ENCODE results near the gene FLNA.
"Not testable (repeated sequence)": the region's sequence is repeated elsewhere in the genome, so short reads cannot be mapped to it uniquely, and the experiment has no call there.

Gene FLNA

GRCh38 chrX:154358829-154359228 is 15.6 kb downstream of the FLNA start:
- no peak for DNase-seq

- no peak for DNase-seq
Measured at GRCh38 chrX:154358011-154358410, 16.4 kb downstream of the FLNA start.

- no peak for DNase-seq
Measured at GRCh38 chrX:154357205-154357604, 17.2 kb downstream of the FLNA start.

GRCh38 chrX:154356596-154356995 is 17.8 kb downstream of the FLNA start:
- DNase-seq, result no peak

DNA sequence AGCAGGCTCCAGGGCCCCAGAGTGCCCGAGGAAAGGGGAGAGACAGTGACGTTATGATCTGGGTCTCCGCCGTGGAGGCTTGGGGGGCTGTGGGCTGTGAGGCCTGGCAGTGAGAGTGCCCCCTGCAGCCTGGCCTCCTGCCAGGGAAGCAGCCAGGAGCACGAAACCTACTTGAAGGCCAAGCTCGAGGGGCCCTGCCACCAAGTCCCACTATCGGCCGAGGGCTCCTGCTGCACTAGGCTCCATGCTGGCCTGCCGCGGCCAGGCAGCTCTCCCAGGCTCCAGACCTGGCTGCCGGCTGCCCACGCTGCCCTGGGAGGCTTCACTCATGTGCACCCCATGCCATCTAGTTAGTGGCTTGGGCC is 18.7 kb downstream of the FLNA start:
- no peak for DNase-seq

DNA sequence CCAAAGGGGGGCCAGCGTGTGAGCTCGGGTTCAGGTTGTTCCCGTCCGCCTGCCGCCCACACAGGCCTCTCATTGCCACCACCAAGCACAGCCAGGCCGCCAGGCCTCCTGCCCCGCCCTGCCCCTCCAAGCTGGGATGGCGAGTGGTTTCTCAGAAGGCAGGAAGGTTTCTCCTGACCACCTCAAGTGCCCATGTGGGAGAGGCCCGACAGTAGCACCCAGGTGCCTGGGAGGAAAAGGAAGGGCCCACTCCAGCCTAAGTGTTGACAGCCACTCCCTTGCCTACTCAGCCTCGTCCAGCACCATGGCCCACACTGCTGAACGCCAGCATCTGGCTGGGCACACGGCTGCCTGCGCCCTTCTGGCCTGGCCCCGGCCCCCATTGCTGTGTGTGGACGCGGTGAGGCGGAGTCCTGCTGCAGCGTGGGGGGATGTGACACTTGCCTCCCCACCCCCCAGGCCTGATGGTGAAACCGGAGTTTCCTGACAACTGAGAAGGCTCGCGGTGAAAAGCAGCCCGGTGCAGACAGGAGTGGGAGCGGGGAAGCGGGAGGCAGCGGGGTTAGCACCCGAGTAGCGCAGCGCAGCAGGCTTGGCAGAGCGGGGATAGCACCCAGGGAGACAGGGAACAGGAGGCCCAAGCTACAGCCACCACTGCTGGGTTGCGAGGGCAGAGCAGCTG is 19.2 kb downstream of the FLNA start:
- DNase-seq, result no peak

DNA sequence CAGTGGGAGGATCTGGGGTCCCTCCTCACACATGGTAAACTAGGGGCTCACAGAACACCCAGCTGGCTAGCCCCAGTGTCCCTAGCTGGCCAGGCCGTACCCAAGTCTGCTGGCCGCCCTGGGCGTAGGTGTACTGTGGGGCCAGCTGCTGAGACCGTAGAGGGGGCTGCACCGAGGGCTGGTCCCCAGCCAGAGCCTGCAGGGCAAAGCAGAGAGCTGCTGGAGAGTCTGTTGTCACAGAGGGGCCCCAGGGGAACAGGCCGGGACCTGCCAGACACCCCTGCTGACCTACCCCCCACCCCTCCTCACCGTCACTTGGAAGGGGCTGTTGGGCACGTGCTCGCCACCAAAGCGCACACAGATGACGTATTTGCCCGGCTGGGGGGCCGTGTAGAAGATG is 19.9 kb downstream of the FLNA start:
- DNase-seq, result no peak

GRCh38 chrX:154354013-154354412 is 20.4 kb downstream of the FLNA start:
- DNase-seq, result no peak

DNA sequence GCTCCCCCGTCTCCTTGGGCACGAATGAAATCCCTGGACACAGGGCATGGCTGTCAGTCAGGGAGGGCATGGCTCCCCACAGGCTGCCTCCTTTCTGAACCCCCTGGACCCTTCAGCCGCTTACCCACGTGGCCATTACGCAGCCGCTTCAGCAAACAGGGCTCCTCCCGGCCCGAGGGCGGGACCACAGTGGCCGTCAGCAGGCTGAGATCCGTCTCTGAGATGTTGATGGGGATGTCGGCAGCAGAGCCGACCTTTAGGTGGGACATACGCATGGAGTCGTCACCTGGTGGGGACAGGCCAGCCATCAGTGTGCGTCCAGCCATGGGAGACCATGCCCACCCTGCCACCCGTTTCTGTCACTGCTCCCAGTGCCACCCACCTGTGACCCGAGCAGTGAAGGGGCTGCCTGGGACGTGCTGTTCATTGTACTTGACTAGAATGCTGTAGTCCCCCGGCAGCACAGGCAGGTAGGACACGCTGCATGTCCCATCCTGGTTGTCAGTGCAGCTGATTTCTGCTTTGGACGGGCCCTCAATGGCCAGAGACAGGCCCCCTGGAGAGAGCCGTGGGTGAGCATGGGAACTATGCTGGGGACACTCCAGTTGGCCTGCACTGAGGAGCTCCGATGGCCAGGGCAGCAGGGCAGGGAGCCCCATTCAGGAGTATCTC is 21.1 kb downstream of the FLNA start:
- no peak for DNase-seq

GRCh38 chrX:154352466-154352865 is 22.0 kb downstream of the FLNA start:
- DNase-seq, result no peak

DNA sequence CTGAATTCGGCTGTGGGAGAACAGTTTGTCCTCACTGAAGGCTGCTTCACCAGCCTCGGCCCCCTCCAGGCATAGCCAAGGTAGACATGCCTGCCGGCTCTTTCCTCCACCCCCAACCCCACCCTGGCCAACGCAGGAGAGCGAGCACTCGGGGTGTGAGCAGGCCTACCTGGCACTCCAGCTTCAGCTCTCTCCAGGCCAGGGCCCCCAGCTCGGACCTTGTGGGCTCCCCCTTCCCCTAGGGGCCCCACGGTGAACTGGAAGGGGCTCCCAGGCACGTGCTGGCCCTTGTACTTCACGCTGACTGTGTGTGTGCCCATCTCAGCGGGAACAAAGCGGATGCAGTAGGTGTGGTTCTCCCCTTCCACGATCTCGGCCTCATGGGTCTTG is 22.4 kb downstream of the FLNA start:
- DNase-seq, result no peak

DNA sequence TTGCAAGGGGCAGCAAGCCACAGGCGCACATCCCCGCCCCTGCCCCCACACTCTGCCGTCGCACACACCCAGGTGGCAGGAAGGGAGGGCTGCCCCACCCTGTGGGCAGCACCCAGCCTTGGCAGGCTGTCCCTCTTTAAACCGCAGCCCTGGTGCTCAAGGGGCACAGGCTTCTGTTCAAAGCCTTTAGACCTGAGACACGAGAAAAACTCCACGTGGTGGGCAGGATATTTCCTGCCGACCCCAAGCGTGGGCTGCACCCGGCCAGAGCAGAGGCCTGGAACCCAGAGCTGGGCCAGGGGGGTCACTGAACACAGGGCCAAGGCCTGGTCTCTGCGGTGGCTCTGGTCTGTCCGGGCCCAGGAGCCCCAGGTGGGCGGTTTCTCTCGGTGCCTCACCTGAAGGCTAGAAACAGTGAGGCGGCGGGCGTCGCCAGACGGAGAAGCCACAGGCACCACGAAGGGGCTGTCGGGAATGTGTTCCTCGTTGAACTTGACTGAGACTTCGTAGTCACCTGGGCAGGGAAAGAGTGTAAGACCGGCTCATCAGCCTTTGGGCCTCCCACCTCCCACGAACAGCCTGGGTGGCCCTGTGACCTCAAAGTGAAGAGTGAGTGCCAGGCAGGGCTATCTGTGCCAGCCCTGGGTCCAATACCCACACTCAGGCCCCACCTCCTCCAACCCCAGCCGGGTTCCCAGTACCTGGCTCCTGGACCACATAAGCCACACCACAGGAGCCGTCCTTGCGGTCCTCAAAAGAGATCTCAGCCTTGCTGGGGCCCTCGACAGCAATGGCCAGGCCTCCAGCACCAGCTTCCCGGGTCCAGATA is 23.0 kb downstream of the FLNA start:
- DNase-seq, result no peak

DNA sequence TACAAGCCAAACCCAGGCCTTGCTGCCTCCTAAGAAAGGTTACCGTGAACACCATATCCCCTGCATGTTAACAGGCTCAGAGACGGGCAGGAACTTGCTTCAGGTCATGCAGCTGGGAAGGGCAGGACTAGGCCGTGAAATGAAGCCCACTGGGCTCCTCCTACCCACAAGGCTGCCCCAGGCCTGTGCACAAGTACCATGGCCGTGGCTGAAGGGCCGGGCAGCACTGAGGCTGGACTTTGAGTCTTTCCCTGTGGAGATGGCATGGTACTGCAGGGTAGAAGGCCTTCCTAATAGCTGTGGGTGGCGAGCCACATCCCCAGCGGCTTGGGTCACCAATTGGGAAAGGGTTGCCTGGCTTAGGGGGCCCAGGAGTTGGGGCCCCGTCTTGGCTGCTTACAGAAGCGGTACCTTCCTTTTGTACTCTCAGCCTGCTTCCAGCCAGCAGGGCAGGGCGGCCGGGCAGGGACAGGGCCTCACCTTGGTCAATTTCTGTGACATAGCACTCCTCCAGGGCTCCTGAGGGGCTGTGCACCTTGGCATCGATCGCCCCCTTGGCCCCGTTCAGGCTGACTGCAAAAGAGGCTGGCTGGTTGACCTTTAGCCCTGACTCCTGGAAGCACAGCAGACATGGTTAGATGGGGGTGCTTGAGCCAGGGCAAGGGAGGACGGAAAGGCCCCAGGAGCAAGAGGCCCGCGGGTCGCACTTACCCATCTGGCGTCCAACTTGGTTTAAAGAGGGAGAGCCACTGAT is 23.8 kb downstream of the FLNA start:
- no peak for DNase-seq

GRCh38 chrX:154349979-154350378 is 24.5 kb downstream of the FLNA start:
- DNase-seq, result no peak

- DNase-seq, result no peak
Measured at GRCh38 chrX:154349359-154349935, 25.0 kb downstream of the FLNA start.

DNA sequence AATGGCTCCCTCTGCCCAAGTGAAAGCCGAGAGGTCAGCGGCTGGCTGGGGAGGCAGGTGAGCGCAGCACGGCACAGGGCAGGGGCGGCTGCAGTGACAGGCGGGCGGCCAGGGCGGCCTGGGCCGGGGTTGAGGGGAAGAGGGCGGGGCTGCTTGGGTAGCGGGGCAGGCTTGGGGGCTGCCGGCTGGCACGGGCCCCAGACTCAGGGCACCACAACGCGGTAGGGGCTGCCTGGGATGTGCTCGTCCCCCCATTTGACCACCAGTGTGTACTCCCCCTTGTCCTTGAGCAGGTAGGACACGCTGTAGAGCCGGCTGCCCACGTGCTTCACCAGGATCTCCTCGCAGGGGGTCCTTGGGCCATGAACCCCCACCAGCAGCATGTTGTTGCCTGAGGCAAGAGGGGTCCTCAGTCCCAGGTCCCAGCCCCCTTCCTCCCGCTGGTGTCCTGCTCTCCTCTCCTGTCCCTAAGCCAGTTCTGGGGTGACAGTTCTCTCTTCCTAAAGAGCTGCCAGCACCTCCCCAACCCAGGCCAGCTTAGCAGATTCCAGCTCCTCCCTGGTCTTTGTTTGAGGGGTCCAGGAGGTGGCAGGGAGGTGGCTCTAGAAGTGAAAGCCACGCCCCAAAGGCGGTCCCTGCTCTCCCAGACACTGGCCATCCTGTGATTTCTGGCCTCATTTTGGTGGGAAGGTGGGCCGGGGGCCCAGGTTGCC is 25.6 kb downstream of the FLNA start:
- DNase-seq, result no peak

GRCh38 chrX:154348114-154348531 is 26.3 kb downstream of the FLNA start:
- no peak for DNase-seq

- not testable (repeated sequence) for DNase-seq
Measured at GRCh38 chrX:154343620-154344019, 30.8 kb downstream of the FLNA start.

- DNase-seq, result not testable (repeated sequence)
Measured at GRCh38 chrX:154343063-154343462, 31.4 kb downstream of the FLNA start.

- not testable (repeated sequence) for DNase-seq
Measured at GRCh38 chrX:154341399-154342298, 32.8 kb downstream of the FLNA start.

GRCh38 chrX:154334496-154334895 is 39.9 kb downstream of the FLNA start:
- peak; percentile 52 to 65 for DNase-seq
